ENCODE results near the gene MYO1H. TPM values are rescaled to one million over a fixed set of nuclear protein-coding genes. Genes with fewer than 3 reads are reported as not detected.

The MYO1H gene
- total and polyA plus RNA-seq, 2 experiments from 2014 or later, result not detected

DNA sequence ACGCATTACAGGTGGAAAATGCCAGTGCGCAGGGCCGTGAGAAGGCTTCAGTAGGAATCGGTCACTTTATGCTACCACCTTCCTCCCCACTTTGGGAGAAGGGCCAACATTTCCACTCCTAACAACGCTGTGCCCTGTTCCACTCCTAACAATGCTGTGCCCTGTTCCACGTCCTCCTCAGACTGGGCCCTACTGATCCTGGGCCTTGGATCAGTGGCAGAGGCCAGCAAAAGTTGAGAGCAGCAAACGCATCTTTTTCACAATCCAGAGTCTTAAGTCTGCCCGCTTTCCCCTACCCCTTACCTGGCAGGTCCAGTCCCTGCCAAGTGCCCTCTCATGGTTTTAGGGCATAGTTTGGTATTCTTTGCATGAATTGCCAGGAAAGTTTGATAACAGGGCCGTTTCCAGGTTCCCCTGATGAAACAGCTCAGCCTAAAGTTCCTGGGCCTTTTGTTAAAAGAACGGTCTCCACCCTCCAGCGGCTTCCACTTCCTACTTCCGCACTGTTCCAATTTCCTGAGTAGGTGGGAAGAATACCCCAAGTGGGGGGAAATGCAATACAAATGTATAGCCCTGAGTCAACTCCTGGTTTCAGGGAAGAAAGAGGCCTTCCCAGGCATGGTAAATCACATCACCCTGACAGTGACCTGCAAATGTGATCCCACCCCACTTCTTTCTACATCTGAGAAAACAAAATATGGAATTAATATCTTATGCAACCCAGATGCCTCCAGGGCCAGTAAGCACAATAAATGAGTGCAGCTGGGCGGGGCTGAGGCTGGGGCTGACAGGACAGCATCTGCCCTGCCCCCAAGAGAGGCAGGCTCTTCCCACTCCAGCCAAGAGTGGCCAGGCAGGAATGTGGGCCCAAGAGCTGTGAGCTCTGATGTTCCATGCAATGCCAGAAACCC is 114.4 kb downstream of the MYO1H start:
- Histone ChIP-seq H2AFZ (no peak overlapping the region), H3F3A (replicated peaks; ENCODE audit: low read depth) (peaks cover 9% of the 10 kb centered on the region; the same call in 1 of the 2 replicates), H3K9me2 (ENCODE audit: insufficient read depth) (no peaks in the 10 kb centered on the region), H3K27ac (ENCODE audit: low read depth) (peak overlapping the region; percentile 89), H3K4me1 (ENCODE audit: insufficient read depth) (peaks cover 80% of the 10 kb centered on the region), H3K36me3 (ENCODE audit: insufficient read depth) (peaks cover 3% of the 10 kb centered on the region), H3K4me2 (peak overlapping the region; percentile 50), H3K79me2 (replicated peaks; ENCODE audit: insufficient read depth) (peaks cover 88% of the 10 kb centered on the region), H3K4me3 (peak overlapping the region; percentile 34; the same call in 1 of the 2 replicates), H4K20me1 (replicated peaks; ENCODE audit: insufficient read depth) (peaks cover 9% of the 10 kb centered on the region; the same call in 1 of the 2 replicates), H3K27me3 (ENCODE audit: insufficient read depth) (no peaks in the 10 kb centered on the region)
- Mint-ChIP-seq H3K4me3 (peak overlapping the region; percentile 25), H3K36me3 (ENCODE audit: low read depth) (peaks cover 21% of the 10 kb centered on the region), H3K27ac (peak overlapping the region; percentile 91), H3K9me3 (no peaks in the 10 kb centered on the region), H3K27me3 (ENCODE audit: insufficient read depth, low read depth, poor library complexity) (peaks cover 13% of the 10 kb centered on the region), H3K4me1 (peaks cover 89% of the 10 kb centered on the region)
- TF ChIP-seq CREB1 (CRISPR knock-in tag; IDR thresholded peaks at IDR 0.05; ENCODE audit: low read depth), result no peak
- TF ChIP-seq, protein P1, sequence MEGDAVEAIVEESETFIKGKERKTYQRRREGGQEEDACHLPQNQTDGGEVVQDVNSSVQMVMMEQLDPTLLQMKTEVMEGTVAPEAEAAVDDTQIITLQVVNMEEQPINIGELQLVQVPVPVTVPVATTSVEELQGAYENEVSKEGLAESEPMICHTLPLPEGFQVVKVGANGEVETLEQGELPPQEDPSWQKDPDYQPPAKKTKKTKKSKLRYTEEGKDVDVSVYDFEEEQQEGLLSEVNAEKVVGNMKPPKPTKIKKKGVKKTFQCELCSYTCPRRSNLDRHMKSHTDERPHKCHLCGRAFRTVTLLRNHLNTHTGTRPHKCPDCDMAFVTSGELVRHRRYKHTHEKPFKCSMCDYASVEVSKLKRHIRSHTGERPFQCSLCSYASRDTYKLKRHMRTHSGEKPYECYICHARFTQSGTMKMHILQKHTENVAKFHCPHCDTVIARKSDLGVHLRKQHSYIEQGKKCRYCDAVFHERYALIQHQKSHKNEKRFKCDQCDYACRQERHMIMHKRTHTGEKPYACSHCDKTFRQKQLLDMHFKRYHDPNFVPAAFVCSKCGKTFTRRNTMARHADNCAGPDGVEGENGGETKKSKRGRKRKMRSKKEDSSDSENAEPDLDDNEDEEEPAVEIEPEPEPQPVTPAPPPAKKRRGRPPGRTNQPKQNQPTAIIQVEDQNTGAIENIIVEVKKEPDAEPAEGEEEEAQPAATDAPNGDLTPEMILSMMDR (conservative IDR thresholded peaks at IDR 0.05; ENCODE audit: low read depth in 2 of 2), result no peak
- TF ChIP-seq, protein P2, sequence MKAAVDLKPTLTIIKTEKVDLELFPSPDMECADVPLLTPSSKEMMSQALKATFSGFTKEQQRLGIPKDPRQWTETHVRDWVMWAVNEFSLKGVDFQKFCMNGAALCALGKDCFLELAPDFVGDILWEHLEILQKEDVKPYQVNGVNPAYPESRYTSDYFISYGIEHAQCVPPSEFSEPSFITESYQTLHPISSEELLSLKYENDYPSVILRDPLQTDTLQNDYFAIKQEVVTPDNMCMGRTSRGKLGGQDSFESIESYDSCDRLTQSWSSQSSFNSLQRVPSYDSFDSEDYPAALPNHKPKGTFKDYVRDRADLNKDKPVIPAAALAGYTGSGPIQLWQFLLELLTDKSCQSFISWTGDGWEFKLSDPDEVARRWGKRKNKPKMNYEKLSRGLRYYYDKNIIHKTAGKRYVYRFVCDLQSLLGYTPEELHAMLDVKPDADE (IDR thresholded peaks at IDR 0.05), result no peak
- no peak for DNase-seq (ENCODE audit: low spot score)
- ATAC-seq, result peak; percentile 27

DNA sequence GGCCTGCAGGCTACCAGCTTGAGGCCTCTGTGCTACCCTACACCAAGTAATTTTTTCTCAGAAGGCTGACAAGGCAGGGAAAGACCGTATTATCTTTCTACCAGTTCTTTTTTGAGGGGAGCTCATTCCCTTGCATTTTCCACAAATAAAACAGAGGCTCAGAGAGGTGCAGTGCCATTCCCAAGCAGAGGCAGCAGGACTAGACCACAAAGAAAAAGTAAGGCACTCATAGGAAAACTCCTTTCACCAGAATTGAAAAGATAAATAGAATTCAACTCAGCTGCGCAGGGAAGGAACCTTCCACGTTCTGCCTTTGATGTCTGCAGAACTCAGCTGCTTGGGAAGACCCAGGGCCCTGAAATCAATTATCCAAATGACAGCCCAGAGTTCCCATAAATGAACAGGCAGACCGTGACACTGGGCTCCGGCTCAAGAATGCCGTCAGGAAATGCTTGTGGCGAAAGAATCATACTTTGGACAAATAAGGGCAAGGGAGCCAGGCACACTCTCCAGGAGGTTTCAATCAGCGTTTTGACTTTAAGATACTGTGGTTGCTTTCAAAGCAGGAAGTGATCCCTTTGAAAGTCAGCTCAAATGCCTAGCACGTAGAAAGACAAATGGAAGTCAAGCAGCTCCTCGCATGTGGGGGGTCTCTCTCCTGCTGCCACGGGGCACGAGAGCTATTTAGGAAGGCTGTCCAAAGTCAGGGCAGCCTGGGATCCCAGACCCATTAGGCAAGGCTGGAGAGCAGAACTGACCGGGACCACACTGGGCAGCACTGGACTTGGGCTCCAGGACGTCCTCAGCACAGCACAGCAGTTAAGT is 115.4 kb downstream of the MYO1H start:
- DNase-seq (ENCODE audit: low spot score) (peak; percentile 66), ATAC-seq (peak; percentile 30)
- Histone ChIP-seq H3K27ac (ENCODE audit: low read depth) (peak overlapping the region; percentile 89), H4K20me1 (replicated peaks; ENCODE audit: insufficient read depth) (peaks cover 9% of the 10 kb centered on the region; the same call in 1 of the 2 replicates), H3K27me3 (ENCODE audit: insufficient read depth) (no peaks in the 10 kb centered on the region), H2AFZ (no peak overlapping the region), H3K9me2 (ENCODE audit: insufficient read depth) (no peaks in the 10 kb centered on the region), H3K4me3 (peak overlapping the region; percentile 34), H3K36me3 (ENCODE audit: insufficient read depth) (no peaks in the 10 kb centered on the region; the same call in 1 of the 2 replicates), H3K4me2 (peak overlapping the region; percentile 50), H3K79me2 (replicated peaks; ENCODE audit: insufficient read depth) (peaks cover 88% of the 10 kb centered on the region), H3F3A (replicated peaks; ENCODE audit: low read depth) (peaks cover 7% of the 10 kb centered on the region; the same call in 1 of the 2 replicates), H3K4me1 (ENCODE audit: insufficient read depth) (peaks cover 73% of the 10 kb centered on the region)
- Mint-ChIP-seq H3K36me3 (ENCODE audit: low read depth) (peaks cover 14% of the 10 kb centered on the region), H3K4me3 (peak overlapping the region; percentile 25), H3K27ac (peak overlapping the region; percentile 91), H3K27me3 (ENCODE audit: insufficient read depth, low read depth, poor library complexity) (peaks cover 11% of the 10 kb centered on the region), H3K9me3 (no peaks in the 10 kb centered on the region), H3K4me1 (peaks cover 82% of the 10 kb centered on the region)
- TF ChIP-seq JUNB (IDR thresholded peaks at IDR 0.05; ENCODE audit: unreplicated experiment) (no peak), ZNF114 (CRISPR knock-in tag; IDR thresholded peaks at IDR 0.05) (no peak), ZNF331 (CRISPR knock-in tag; IDR thresholded peaks at IDR 0.05; ENCODE audit: low read depth) (no peak), CREB1 (CRISPR knock-in tag; IDR thresholded peaks at IDR 0.05; ENCODE audit: low read depth) (no peak), EZH2phosphoT487 (IDR thresholded peaks at IDR 0.05; ENCODE audit: unreplicated experiment) (no peak), STAT1 (IDR thresholded peaks at IDR 0.05; ENCODE audit: unreplicated experiment) (no peak), POLR2AphosphoS5 (IDR thresholded peaks at IDR 0.05; ENCODE audit: low read depth) (no peak)
- TF ChIP-seq, protein P2 (IDR thresholded peaks at IDR 0.05), result no peak

Measured in GM23338 (cell line).